GM18873 (cell line): Measurements from ENCODE around the gene RADIL.
"Not testable (repeated sequence)": the region's sequence is repeated elsewhere in the genome, so short reads cannot be mapped to it uniquely, and the experiment has no call there.

Experiments used
- ATAC-seq: cut with Tn5 transposase; IDR thresholded peaks from one replicate; pipeline ENCODE4 v1.9.1; 2021; ENCODE audit warnings: mild to moderate bottlenecking, moderate library complexity, moderate number of reproducible peaks; ENCODE audit not compliant: unreplicated experiment, low FRiP score

The RADIL gene

GRCh38 chr7:4794591-4795350 is 88.7 kb downstream of the RADIL start:
- no peak for ATAC-seq

GRCh38 chr7:4794171-4794570 is 89.3 kb downstream of the RADIL start:
- ATAC-seq, result not testable (repeated sequence)

GRCh38 chr7:4793385-4793993 is 90.0 kb downstream of the RADIL start:
- ATAC-seq, result not testable (repeated sequence)

GRCh38 chr7:4792537-4793126 is 90.9 kb downstream of the RADIL start:
- no peak for ATAC-seq

GRCh38 chr7:4791738-4792536 is 91.6 kb downstream of the RADIL start:
- ATAC-seq, result no peak

- ATAC-seq, result no peak
Measured at GRCh38 chr7:4791101-4791737, 92.3 kb downstream of the RADIL start.

- ATAC-seq, result no peak
Measured at GRCh38 chr7:4790516-4790991, 93.0 kb downstream of the RADIL start.

- ATAC-seq, result no peak
Measured at GRCh38 chr7:4790078-4790465, 93.4 kb downstream of the RADIL start.

- no peak for ATAC-seq
Measured at GRCh38 chr7:4789194-4790077, 94.1 kb downstream of the RADIL start.

- no peak for ATAC-seq
Measured at GRCh38 chr7:4788627-4789189, 94.8 kb downstream of the RADIL start.

- no peak for ATAC-seq
Measured at GRCh38 chr7:4787947-4788626, 95.4 kb downstream of the RADIL start.

- no peak for ATAC-seq
Measured at GRCh38 chr7:4787541-4787940, 96.0 kb downstream of the RADIL start.

GRCh38 chr7:4786015-4786414 is 97.5 kb downstream of the RADIL start:
- no peak for ATAC-seq

GRCh38 chr7:4785371-4785770 is 98.1 kb downstream of the RADIL start:
- no peak for ATAC-seq

- ATAC-seq, result no peak
Measured at GRCh38 chr7:4784799-4785198, 98.7 kb downstream of the RADIL start.

- ATAC-seq, result no peak
Measured at GRCh38 chr7:4783762-4784351, 99.7 kb downstream of the RADIL start.

GRCh38 chr7:4783292-4783652 is 100.2 kb downstream of the RADIL start:
- no peak for ATAC-seq
